MCF 10A (cell line): ENCODE measurements around the gene TRABD. TPM values are rescaled to one million over a fixed set of nuclear protein-coding genes. Genes with fewer than 3 reads are reported as not detected.

Experiments
- BruUV-seq: library from RNA; stranded (reverse); fragments of 400-500 nt; replicated peaks from 2 replicates; lab custom pipeline; 2021; lab: Mats Ljungman, UMichigan
- CTCF ChIA-PET: fragments of 300-600 bp; sonication (Branson Sonifier 250); formaldehyde crosslinking; extraction: SDS; loops from one replicate; lab custom pipeline; 2021; ENCODE audit warnings: antibody characterized with exemption, inconsistent platforms; lab: Yijun Ruan, JAX
- POLR2A ChIA-PET: fragments of 300-600, 350-650 bp; sonication (Branson Sonifier 250); formaldehyde crosslinking; extraction: SDS; loops from one replicate; lab custom pipeline; 2020; ENCODE audit warnings: antibody characterized with exemption, inconsistent platforms; lab: Yijun Ruan, JAX
- DNase-seq: peaks from one replicate; pipeline ENCODE4 v3.0.0-alpha.2; 2018; ENCODE audit not compliant: unreplicated experiment
- H3K27ac Mint-ChIP-seq: one replicate; pipeline ENCODE4 v1.8.0; 2022; ENCODE audit warnings: mild to moderate bottlenecking, low read depth, mixed read lengths; ENCODE audit not compliant: unreplicated experiment
- H3K27me3 Mint-ChIP-seq: one replicate; pipeline ENCODE4 v1.8.0; 2022; ENCODE audit warnings: mixed read lengths; ENCODE audit not compliant: insufficient read depth, unreplicated experiment
- H3K36me3 Mint-ChIP-seq: one replicate; pipeline ENCODE4 v1.8.0; 2022; ENCODE audit warnings: mild to moderate bottlenecking, moderate library complexity, mixed read lengths; ENCODE audit not compliant: insufficient read depth, unreplicated experiment
- H3K4me1 Mint-ChIP-seq: one replicate; pipeline ENCODE4 v1.8.0; 2022; ENCODE audit warnings: mixed read lengths; ENCODE audit not compliant: insufficient read depth, unreplicated experiment
- H3K4me3 Mint-ChIP-seq: one replicate; pipeline ENCODE4 v1.8.0; 2022; ENCODE audit warnings: mild to moderate bottlenecking, moderate library complexity, mixed read lengths; ENCODE audit not compliant: unreplicated experiment
- H3K9me3 Mint-ChIP-seq: one replicate; pipeline ENCODE4 v1.8.0; 2022; ENCODE audit warnings: mixed read lengths; ENCODE audit not compliant: unreplicated experiment
- CTCF ChIP-seq: fragments of 200-600 bp; IDR thresholded peaks from one replicate; pipeline ENCODE4 v1.8.0; 2022; ENCODE audit warnings: antibody characterized with exemption, mild to moderate bottlenecking; ENCODE audit not compliant: unreplicated experiment
- intact Hi-C: fragments of 100-400 bp; cut with micrococcal nuclease; formaldehyde crosslinking; loops from 2 replicates; pipeline ENCODE4 v1.14.1; 2022
- total RNA-seq: library from RNA; stranded (reverse); gene quantifications from 2 replicates; pipeline ENCODE4 v1.2.3, GENCODE V29; 2022

The TRABD gene
- total RNA-seq, 1 experiment from 2014 or later: 63.8 TPM

DNA sequence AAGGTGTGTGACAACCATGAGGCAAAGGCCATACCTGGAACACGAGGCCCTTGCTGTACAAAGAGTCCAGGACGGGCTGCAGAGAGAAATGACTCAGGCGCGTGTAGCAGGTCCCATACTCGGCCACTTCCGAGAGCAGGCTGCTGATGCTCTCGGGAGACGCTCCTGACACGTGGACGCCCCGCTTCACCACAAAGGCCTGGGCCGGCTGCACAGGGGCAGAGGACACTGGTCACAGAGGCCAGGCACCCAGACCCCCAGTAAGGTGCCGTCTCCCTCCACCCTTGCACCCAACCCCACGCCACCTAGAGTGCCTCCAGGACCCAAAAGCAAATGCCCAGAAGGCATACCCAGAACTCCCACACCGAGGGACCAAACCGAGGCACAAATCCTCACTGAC lies 43.7 kb downstream of the TRABD start:
- intact Hi-C loops: no loop called here
- H3K27ac Mint-ChIP-seq: no peak overlapping the region
- no peaks in the 10 kb centered on the region for H3K4me1 Mint-ChIP-seq
- no peak for DNase-seq
- ChIA-PET POLR2A (no interaction called here), CTCF (no interaction called here)
- BruUV-seq: no TSS peak
- no peaks in the 10 kb centered on the region for H3K9me3 Mint-ChIP-seq
- TF ChIP-seq CTCF: no peak
- no peaks in the 10 kb centered on the region for H3K27me3 Mint-ChIP-seq
- no peak overlapping the region for H3K4me3 Mint-ChIP-seq
- H3K36me3 Mint-ChIP-seq: peaks cover 44% of the 10 kb centered on the region

DNA sequence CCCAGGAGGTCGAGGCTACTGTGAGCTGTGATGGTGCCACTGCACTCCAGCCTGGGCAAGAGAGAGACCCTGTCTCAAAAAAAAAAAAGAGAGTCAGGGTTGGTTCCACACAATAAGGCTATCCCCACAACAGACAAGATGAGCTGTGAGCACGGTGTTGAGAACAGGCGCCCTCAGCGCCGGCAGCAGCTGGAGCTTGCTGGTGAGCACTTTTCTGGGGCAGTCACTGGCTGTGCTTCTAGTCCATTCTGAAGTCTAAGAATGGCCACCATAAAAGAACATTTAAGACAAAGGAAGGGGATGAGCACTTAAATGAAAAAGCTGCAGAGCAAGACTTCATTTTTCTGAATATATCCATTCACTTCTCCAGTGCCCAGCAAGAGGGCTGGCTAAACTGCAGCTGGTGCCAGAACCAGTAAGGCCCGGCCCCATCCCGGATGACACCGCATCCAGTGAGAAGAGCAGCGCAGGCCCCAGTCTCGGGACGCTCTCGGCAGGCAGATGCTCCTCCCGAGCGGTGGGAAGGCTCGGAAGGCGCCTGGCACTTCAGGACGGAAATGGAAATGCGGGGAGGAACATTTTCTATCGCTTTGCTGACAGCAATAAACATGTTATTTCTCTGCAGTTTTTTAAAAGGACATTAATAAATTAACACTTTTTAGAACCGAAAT lies 46.9 kb downstream of the TRABD start:
- ChIA-PET POLR2A (no interaction called here), CTCF (interaction anchor here (0.7 to 1.5 kb wide), 5 partner anchors 8 to 109 kb away, joined by 3 to 5 read pairs (median 3); no protein-coding TSS in a partner anchor)
- H3K27me3 Mint-ChIP-seq: no peaks in the 10 kb centered on the region
- intact Hi-C loops: no loop called here
- H3K27ac Mint-ChIP-seq: no peak overlapping the region
- no peak for DNase-seq
- H3K36me3 Mint-ChIP-seq: peaks cover 39% of the 10 kb centered on the region
- TF ChIP-seq CTCF: no peak
- no peak overlapping the region for H3K4me3 Mint-ChIP-seq
- H3K4me1 Mint-ChIP-seq: no peaks in the 10 kb centered on the region
- no peaks in the 10 kb centered on the region for H3K9me3 Mint-ChIP-seq
- BruUV-seq: no TSS peak

GRCh38 chr22:50233223-50233622 lies 47.5 kb downstream of the TRABD start:
- intact Hi-C loops: no loop called here
- Mint-ChIP-seq H3K36me3 (peaks cover 46% of the 10 kb centered on the region), H3K27ac (no peak overlapping the region), H3K9me3 (no peaks in the 10 kb centered on the region), H3K4me3 (no peak overlapping the region), H3K4me1 (no peaks in the 10 kb centered on the region), H3K27me3 (no peaks in the 10 kb centered on the region)
- ChIA-PET POLR2A (no interaction called here), CTCF (interaction anchor here (0.9 to 1.5 kb wide), 3 partner anchors 23 to 86 kb away, joined by 3 to 5 read pairs (median 3); no protein-coding TSS in a partner anchor)
- TF ChIP-seq CTCF: no peak
- no TSS peak for BruUV-seq
- DNase-seq: no peak

DNA sequence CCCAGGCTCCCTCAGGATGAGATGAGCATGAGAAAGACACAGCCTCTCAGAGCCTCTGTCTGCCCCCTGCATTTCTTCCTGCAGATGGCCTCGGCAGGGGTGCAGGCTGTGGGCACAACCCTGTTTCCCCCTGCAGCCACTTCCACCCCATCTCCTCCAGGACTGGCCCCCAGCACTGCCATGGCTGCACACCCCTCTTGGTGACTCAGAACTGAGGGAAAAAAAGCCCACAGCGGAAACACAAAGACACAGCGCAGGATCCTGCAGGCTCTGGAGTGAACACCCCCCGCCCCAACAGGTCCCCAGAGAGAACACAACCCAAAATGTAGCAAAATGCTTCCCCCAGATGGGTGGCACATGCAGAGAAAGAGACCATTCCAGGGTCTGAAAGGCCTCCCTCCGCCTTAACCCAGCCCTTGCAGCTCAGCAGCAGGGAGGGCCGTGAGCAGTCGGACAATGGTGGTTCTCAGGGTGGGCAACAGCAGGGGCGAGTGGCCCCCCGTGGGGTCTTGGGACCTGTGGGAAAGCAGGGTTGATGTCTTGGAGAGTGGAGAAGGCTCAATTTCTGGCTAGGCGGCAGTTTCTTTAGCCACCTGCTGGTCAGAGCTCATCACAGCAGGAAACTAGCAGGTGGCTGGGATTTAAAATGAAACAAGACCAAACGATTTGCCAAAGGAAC lies 51.2 kb downstream of the TRABD start:
- no peaks in the 10 kb centered on the region for H3K9me3 Mint-ChIP-seq
- H3K27me3 Mint-ChIP-seq: no peaks in the 10 kb centered on the region
- H3K36me3 Mint-ChIP-seq: peaks cover 32% of the 10 kb centered on the region
- no peak overlapping the region for H3K4me3 Mint-ChIP-seq
- H3K27ac Mint-ChIP-seq: no peak overlapping the region
- H3K4me1 Mint-ChIP-seq: peaks cover 9% of the 10 kb centered on the region
- no peak for DNase-seq
- BruUV-seq: no TSS peak
- peak; percentile 40 for TF ChIP-seq CTCF
- ChIA-PET CTCF (interaction anchor here (0.6 to 2.0 kb wide), 10 partner anchors 18 to 130 kb away, joined by 3 to 7 read pairs (median 4); no protein-coding TSS in a partner anchor), POLR2A (interaction anchor here (0.9 kb wide), 1 partner anchor 117 kb away, joined by 3 read pairs; no protein-coding TSS in a partner anchor)
- intact Hi-C loops: loop anchor here (1.0 kb wide), 1 partner anchor 88 kb away; no protein-coding TSS in a partner anchor
